MCF 10A (cell line): Measurements from ENCODE around the gene HMGCLL1. TPM values are rescaled to one million over a fixed set of nuclear protein-coding genes. Genes with fewer than 3 reads are reported as not detected.
A peak's percentile ranks its signal among the peaks of the same experiment; 100 is the strongest.

Experiments used
- BruUV-seq: library from RNA; stranded (reverse); fragments of 400-500 nt; replicated peaks from 2 replicates; lab custom pipeline; 2021; lab: Mats Ljungman, UMichigan
- CTCF ChIA-PET: fragments of 300-600 bp; sonication (Branson Sonifier 250); formaldehyde crosslinking; extraction: SDS; loops from one replicate; lab custom pipeline; 2021; ENCODE audit warnings: antibody characterized with exemption, inconsistent platforms; lab: Yijun Ruan, JAX
- POLR2A ChIA-PET: fragments of 300-600, 350-650 bp; sonication (Branson Sonifier 250); formaldehyde crosslinking; extraction: SDS; loops from one replicate; lab custom pipeline; 2020; ENCODE audit warnings: antibody characterized with exemption, inconsistent platforms; lab: Yijun Ruan, JAX
- DNase-seq: peaks from one replicate; pipeline ENCODE4 v3.0.0-alpha.2; 2018; ENCODE audit not compliant: unreplicated experiment
- H3K27ac Mint-ChIP-seq: one replicate; pipeline ENCODE4 v1.8.0; 2022; ENCODE audit warnings: mild to moderate bottlenecking, low read depth, mixed read lengths; ENCODE audit not compliant: unreplicated experiment
- H3K27me3 Mint-ChIP-seq: one replicate; pipeline ENCODE4 v1.8.0; 2022; ENCODE audit warnings: mixed read lengths; ENCODE audit not compliant: insufficient read depth, unreplicated experiment
- H3K36me3 Mint-ChIP-seq: one replicate; pipeline ENCODE4 v1.8.0; 2022; ENCODE audit warnings: mild to moderate bottlenecking, moderate library complexity, mixed read lengths; ENCODE audit not compliant: insufficient read depth, unreplicated experiment
- H3K4me1 Mint-ChIP-seq: one replicate; pipeline ENCODE4 v1.8.0; 2022; ENCODE audit warnings: mixed read lengths; ENCODE audit not compliant: insufficient read depth, unreplicated experiment
- H3K4me3 Mint-ChIP-seq: one replicate; pipeline ENCODE4 v1.8.0; 2022; ENCODE audit warnings: mild to moderate bottlenecking, moderate library complexity, mixed read lengths; ENCODE audit not compliant: unreplicated experiment
- H3K9me3 Mint-ChIP-seq: one replicate; pipeline ENCODE4 v1.8.0; 2022; ENCODE audit warnings: mixed read lengths; ENCODE audit not compliant: unreplicated experiment
- CTCF ChIP-seq: fragments of 200-600 bp; IDR thresholded peaks from one replicate; pipeline ENCODE4 v1.8.0; 2022; ENCODE audit warnings: antibody characterized with exemption, mild to moderate bottlenecking; ENCODE audit not compliant: unreplicated experiment
- intact Hi-C: fragments of 100-400 bp; cut with micrococcal nuclease; formaldehyde crosslinking; loops from 2 replicates; pipeline ENCODE4 v1.14.1; 2022
- total RNA-seq: library from RNA; stranded (reverse); gene quantifications from 2 replicates; pipeline ENCODE4 v1.2.3, GENCODE V29; 2022

Gene HMGCLL1
- total RNA-seq, 1 experiment from 2014 or later = 0.21 TPM

GRCh38 chr6:55557146-55557545, 21.8 kb downstream of the HMGCLL1 start:
- Mint-ChIP-seq H3K27me3 (no peaks in the 10 kb centered on the region), H3K4me3 (no peak overlapping the region), H3K27ac (no peak overlapping the region), H3K9me3 (no peaks in the 10 kb centered on the region), H3K36me3 (no peaks in the 10 kb centered on the region), H3K4me1 (no peaks in the 10 kb centered on the region)
- DNase-seq = no peak
- ChIA-PET CTCF (no interaction called here), POLR2A (no interaction called here)
- TF ChIP-seq CTCF = no peak
- BruUV-seq = no TSS peak
- intact Hi-C loops = no loop called here

- ChIA-PET POLR2A (no interaction called here), CTCF (no interaction called here)
- intact Hi-C loops = no loop called here
These were observed 33.2 kb downstream of the HMGCLL1 start for GRCh38 chr6:55545791-55546190.

GRCh38 chr6:55543633-55544309, 35.2 kb downstream of the HMGCLL1 start:
- no TSS peak for BruUV-seq
- ChIA-PET POLR2A (interaction anchor here (0.8 kb wide), 1 partner anchor 8 kb away, joined by 3 read pairs; no protein-coding TSS in a partner anchor), CTCF (no interaction called here)
- no peak for TF ChIP-seq CTCF
- no peaks in the 10 kb centered on the region for H3K27me3 Mint-ChIP-seq
- no peak overlapping the region for H3K27ac Mint-ChIP-seq
- DNase-seq = peak; percentile 22
- H3K9me3 Mint-ChIP-seq = peaks cover 6% of the 10 kb centered on the region
- intact Hi-C loops = no loop called here
- H3K4me1 Mint-ChIP-seq = no peaks in the 10 kb centered on the region
- no peak overlapping the region for H3K4me3 Mint-ChIP-seq
- no peaks in the 10 kb centered on the region for H3K36me3 Mint-ChIP-seq

More at GRCh38 chr6:55545791-55546190, 33.2 kb downstream of the HMGCLL1 start:
- no peak for TF ChIP-seq CTCF
- no peaks in the 10 kb centered on the region for H3K9me3 Mint-ChIP-seq
- no TSS peak for BruUV-seq
- H3K4me1 Mint-ChIP-seq = no peaks in the 10 kb centered on the region
- H3K27me3 Mint-ChIP-seq = no peaks in the 10 kb centered on the region
- no peak overlapping the region for H3K27ac Mint-ChIP-seq
- DNase-seq = no peak
- no peaks in the 10 kb centered on the region for H3K36me3 Mint-ChIP-seq
- no peak overlapping the region for H3K4me3 Mint-ChIP-seq

- Mint-ChIP-seq H3K4me1 (no peaks in the 10 kb centered on the region), H3K9me3 (peaks cover 6% of the 10 kb centered on the region), H3K4me3 (no peak overlapping the region), H3K27me3 (no peaks in the 10 kb centered on the region), H3K36me3 (no peaks in the 10 kb centered on the region), H3K27ac (no peak overlapping the region)
- DNase-seq = no peak
- no peak for TF ChIP-seq CTCF
- POLR2A ChIA-PET = interaction anchor here (0.7 kb wide), 1 partner anchor 208 kb away, joined by 3 read pairs; no protein-coding TSS in a partner anchor
- intact Hi-C loops = no loop called here
- CTCF ChIA-PET = no interaction called here
- no TSS peak for BruUV-seq
These were observed 38.0 kb downstream of the HMGCLL1 start for GRCh38 chr6:55541024-55541423.
